Gastrocnemius medialis (tissue), 4 donors: ENCODE results near the gene PPP1R12A. TPM values are rescaled to one million over a fixed set of nuclear protein-coding genes. Genes with fewer than 3 reads are reported as not detected.

Experiments used
- ATAC-seq, 2 donors: fragments of 150-250 bp; one replicate each; pipeline ENCODE4 v1.9.1; 2016
- DNase-seq, 2 donors: peaks; one replicate each; pipeline ENCODE4 v3.0.0-alpha.2; 2019
- H3K27ac ChIP-seq, 4 donors: fragments of 200-600 bp; sonication (generic); 1 replicate in 1 of 4; 2 replicates in 3 of 4; pipeline ENCODE4 v1.5.1; 2016 to 2018; ENCODE audit warnings: mild to moderate bottlenecking in 2 of 4, moderate library complexity in 1 of 4
- H3K27me3 ChIP-seq, 3 donors: fragments of 200-600 bp; sonication (generic) in 2 of 3; 1 replicate in 1 of 3; 2 replicates in 2 of 3; pipeline versions ENCODE4 v1.5.1 to v1.6.0; 2016 to 2019; ENCODE audit warnings: mild to moderate bottlenecking in 1 of 3, moderate library complexity in 1 of 3
- H3K36me3 ChIP-seq, 2 donors: fragments of 200-600 bp; sonication (generic) in 1 of 2; one replicate each; pipeline ENCODE4 v1.5.1; 2017 to 2018
- H3K4me1 ChIP-seq, 2 donors: fragments of 200-600 bp; sonication (generic) in 1 of 2; one replicate each; pipeline ENCODE4 v1.5.1; 2016 to 2017; ENCODE audit warnings: mild to moderate bottlenecking in 2 of 2
- H3K4me3 ChIP-seq, 4 donors: fragments of 200-600 bp; sonication (generic) in 3 of 4; 1 replicate in 1 of 4; 2 replicates in 3 of 4; pipeline ENCODE4 v1.5.1; 2016 to 2019; ENCODE audit warnings: mild to moderate bottlenecking in 2 of 4
- H3K9me3 ChIP-seq, 3 donors: fragments of 200-600 bp; sonication (generic) in 2 of 3; 1 replicate in 1 of 3; 2 replicates in 2 of 3; pipeline ENCODE4 v1.5.1; 2016 to 2019
- POLR2A ChIP-seq, 2 donors: fragments of 450-650 bp; IDR thresholded peaks; one replicate each; pipeline ENCODE4 v1.6.1; 2017; ENCODE audit warnings: antibody characterized with exemption in 2 of 2, mild to moderate bottlenecking in 2 of 2, moderate library complexity in 2 of 2
- in situ Hi-C, 4 donors: fragments of 200-750 bp; cut with MboI; loops; one replicate each; pipeline versions ENCODE4 v1.15.0 to v1.8.0; 2017; ENCODE audit warnings: low sequenced_read_pairs in 4 of 4
- intact Hi-C: fragments of 100-400 bp; cut with DNase I; formaldehyde crosslinking; loops from one replicate; pipeline ENCODE4 v1.15.1; 2023; ENCODE audit warnings: low total_unique reads
- total RNA-seq, 4 donors: library from RNA; depleted of rRNA; stranded (reverse); fragments of >200 nt; gene quantifications; one replicate each; pipeline versions ENCODE4 v1.1.0 to v1.2.3, GENCODE V29; 2016
- TF ChIP-seq, protein P1 (sequence below), 5 experiments: fragments of 450-650 bp in 3 of 5; fragments of 200-600 bp in 2 of 5; sonication (generic) in 2 of 5; IDR thresholded peaks in 4 of 5; conservative IDR thresholded peaks in 1 of 5; 1 replicate in 4 of 5; 2 replicates in 1 of 5; pipeline ENCODE4 v1.5.1; 2016 to 2019; ENCODE audit warnings: antibody characterized with exemption in 5 of 5, mild to moderate bottlenecking in 3 of 5, moderate library complexity in 3 of 5

Gene PPP1R12A
- total RNA-seq, 4 donors from 2014 or later, result 38.0 to 65.7 (median 47.2) TPM

DNA sequence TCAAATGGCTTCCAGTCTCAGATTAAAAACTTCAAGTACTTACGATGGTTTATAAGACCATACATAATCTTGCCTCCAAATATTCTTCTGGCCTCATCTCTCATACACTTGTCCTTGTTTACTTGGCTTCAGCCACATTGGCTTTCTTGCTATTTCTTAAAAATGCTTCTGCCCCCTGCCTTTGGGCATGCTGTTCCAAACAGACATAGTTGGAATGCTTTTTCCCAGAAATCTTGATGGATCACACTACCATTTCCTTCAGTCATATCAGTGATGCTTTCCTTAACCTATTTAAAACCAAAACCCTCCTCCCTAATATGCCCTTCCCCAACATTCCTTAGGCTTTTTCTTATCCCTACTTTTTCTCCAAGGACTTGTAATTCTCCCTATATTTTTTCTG, 169.7 kb downstream of the PPP1R12A start:
- Histone ChIP-seq H3K36me3 (no peaks in the 10 kb centered on the region), H3K27ac (no peak overlapping the region), H3K27me3 (no peaks in the 10 kb centered on the region), H3K4me1 (no peaks in the 10 kb centered on the region), H3K9me3 (no peaks in the 10 kb centered on the region), H3K4me3 (no peak overlapping the region)
- ATAC-seq (no peak), DNase-seq (no peak)
- TF ChIP-seq POLR2A (IDR thresholded peaks at IDR 0.05), result no peak
- TF ChIP-seq, protein P1, sequence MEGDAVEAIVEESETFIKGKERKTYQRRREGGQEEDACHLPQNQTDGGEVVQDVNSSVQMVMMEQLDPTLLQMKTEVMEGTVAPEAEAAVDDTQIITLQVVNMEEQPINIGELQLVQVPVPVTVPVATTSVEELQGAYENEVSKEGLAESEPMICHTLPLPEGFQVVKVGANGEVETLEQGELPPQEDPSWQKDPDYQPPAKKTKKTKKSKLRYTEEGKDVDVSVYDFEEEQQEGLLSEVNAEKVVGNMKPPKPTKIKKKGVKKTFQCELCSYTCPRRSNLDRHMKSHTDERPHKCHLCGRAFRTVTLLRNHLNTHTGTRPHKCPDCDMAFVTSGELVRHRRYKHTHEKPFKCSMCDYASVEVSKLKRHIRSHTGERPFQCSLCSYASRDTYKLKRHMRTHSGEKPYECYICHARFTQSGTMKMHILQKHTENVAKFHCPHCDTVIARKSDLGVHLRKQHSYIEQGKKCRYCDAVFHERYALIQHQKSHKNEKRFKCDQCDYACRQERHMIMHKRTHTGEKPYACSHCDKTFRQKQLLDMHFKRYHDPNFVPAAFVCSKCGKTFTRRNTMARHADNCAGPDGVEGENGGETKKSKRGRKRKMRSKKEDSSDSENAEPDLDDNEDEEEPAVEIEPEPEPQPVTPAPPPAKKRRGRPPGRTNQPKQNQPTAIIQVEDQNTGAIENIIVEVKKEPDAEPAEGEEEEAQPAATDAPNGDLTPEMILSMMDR (IDR thresholded peaks at IDR 0.05 in 4 of 5, conservative IDR thresholded peaks at IDR 0.05 in 1 of 5), result no peak
- in situ Hi-C loops, result no loop called here
- intact Hi-C loops, result no loop called here

DNA sequence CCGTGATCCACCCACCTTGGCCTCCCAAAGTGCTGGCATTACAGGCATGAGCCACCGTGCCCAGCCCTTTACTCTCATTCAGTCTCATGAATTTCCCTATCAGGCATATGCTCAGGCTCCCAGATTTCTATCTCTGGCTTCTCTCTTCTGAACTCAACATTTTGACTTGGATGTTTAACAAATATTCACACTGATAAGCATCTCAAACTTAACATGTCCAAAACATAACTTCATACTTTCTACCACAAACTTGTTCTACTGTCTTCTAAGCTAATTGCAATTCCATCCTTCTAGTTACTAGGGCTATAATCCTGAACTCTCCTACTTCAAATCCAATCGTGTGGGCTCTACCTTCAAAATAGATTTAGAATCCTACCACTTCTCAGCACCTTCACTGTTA, 170.3 kb downstream of the PPP1R12A start:
- Histone ChIP-seq H3K9me3 (no peaks in the 10 kb centered on the region), H3K4me3 (no peak overlapping the region), H3K4me1 (no peaks in the 10 kb centered on the region), H3K27me3 (no peaks in the 10 kb centered on the region), H3K36me3 (no peaks in the 10 kb centered on the region), H3K27ac (no peak overlapping the region)
- ATAC-seq, result no peak
- intact Hi-C loops, result no loop called here
- in situ Hi-C loops, result no loop called here
- no peak for DNase-seq
- TF ChIP-seq POLR2A (IDR thresholded peaks at IDR 0.05), result no peak
- TF ChIP-seq, protein P1 (IDR thresholded peaks at IDR 0.05 in 4 of 5, conservative IDR thresholded peaks at IDR 0.05 in 1 of 5), result no peak

DNA sequence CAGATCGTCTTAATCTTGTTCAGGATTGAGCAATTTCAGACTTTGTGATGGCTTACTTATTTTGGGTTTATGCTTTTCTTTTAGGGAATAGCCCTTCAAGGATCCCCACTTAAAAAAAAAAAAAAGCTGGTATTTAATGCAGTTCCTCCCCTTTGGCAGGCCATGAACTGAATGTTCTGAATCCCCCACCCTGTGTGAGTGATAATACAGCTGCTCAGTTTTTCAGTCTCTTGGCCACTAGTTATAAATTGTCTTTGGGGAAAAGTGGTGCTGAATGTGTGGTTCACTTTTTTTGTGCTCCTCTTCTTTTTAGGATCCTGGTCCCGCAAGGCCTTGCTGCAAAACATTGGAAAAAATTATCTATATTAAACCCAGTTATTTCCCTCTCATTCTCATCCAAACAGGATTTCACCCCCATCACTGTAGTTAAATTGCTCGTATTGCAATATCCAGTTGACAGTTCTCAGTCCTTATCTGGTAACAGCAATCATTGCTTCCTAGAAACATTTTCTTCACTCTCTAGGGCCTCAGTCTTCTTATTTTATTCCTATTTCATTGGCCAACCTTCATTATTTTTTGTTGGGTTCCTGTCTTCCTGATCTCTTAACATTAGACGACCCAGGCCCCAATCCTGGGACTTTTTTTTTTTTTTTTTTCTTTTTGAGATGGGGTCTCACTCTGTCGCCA, 171.0 kb downstream of the PPP1R12A start:
- H3K27ac ChIP-seq, result no peak overlapping the region
- DNase-seq (no peak), ATAC-seq (no peak)
- H3K27me3 ChIP-seq, result no peaks in the 10 kb centered on the region
- intact Hi-C loops (no loop called here), in situ Hi-C loops (no loop called here)
- H3K4me1 ChIP-seq, result no peaks in the 10 kb centered on the region
- no peak for TF ChIP-seq POLR2A (IDR thresholded peaks at IDR 0.05)
- TF ChIP-seq, protein P1 (IDR thresholded peaks at IDR 0.05 in 4 of 5, conservative IDR thresholded peaks at IDR 0.05 in 1 of 5), result no peak
- no peaks in the 10 kb centered on the region for H3K9me3 ChIP-seq
- H3K36me3 ChIP-seq, result no peaks in the 10 kb centered on the region
- no peak overlapping the region for H3K4me3 ChIP-seq

DNA sequence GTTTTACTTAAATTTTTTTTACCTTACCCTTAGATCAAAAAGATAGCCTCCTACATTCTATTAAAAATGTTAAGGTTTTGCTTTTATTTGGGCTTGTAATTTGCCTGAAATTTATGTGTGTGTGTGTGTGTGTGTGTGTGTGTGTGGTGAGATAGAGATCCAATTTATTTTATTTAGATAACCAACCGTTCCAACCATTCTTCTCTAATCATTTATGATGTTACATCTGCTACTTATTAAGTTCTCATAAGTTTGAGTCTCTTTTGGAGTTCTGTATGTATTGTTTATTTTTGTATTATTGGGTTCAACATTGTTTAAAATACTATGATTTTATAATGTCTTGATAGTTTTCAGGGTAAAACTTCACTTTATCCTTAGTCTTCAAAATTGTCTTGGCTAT, 173.6 kb downstream of the PPP1R12A start:
- intact Hi-C loops, result no loop called here
- DNase-seq, result no peak
- in situ Hi-C loops, result no loop called here

More for the DNA sequence above, 173.6 kb downstream of the PPP1R12A start:
- H3K4me3 ChIP-seq, result no peak overlapping the region
- H3K9me3 ChIP-seq, result no peaks in the 10 kb centered on the region
- ATAC-seq, result no peak
- no peak overlapping the region for H3K27ac ChIP-seq
- TF ChIP-seq, protein P1 (IDR thresholded peaks at IDR 0.05 in 4 of 5, conservative IDR thresholded peaks at IDR 0.05 in 1 of 5), result no peak
- no peak for TF ChIP-seq POLR2A (IDR thresholded peaks at IDR 0.05)
- no peaks in the 10 kb centered on the region for H3K27me3 ChIP-seq
- no peaks in the 10 kb centered on the region for H3K36me3 ChIP-seq
- no peaks in the 10 kb centered on the region for H3K4me1 ChIP-seq
